Ectodermal cell (in vitro differentiated cells): ENCODE results near the gene BBC3.
"Not testable (repeated sequence)": the region's sequence is repeated elsewhere in the genome, so short reads cannot be mapped to it uniquely, and the experiment has no call there.

Source experiments
- H3K27ac ChIP-seq: 2 replicates; pipeline ENCODE4 v1.7.0; 2013; ENCODE audit warnings: mild to moderate bottlenecking, low read depth, low read length; ENCODE audit not compliant: insufficient read depth, poor library complexity, severe bottlenecking
- H3K27me3 ChIP-seq: 2 replicates; pipeline ENCODE4 v1.7.0; 2013; ENCODE audit warnings: mild to moderate bottlenecking, low read length; ENCODE audit not compliant: insufficient read depth, control insufficient read depth, poor library complexity, severe bottlenecking
- H3K36me3 ChIP-seq: one replicate; pipeline ENCODE4 v1.7.0; 2013; ENCODE audit warnings: low read length; ENCODE audit not compliant: control insufficient read depth, insufficient read depth
- H3K4me1 ChIP-seq: one replicate; pipeline ENCODE4 v1.7.0; 2013; ENCODE audit warnings: low read length; ENCODE audit not compliant: control insufficient read depth, insufficient read depth
- H3K4me3 ChIP-seq: 2 replicates; pipeline ENCODE4 v1.7.0; 2013; ENCODE audit warnings: low read depth, low read length, control low read depth; ENCODE audit not compliant: insufficient read depth
- H3K9me3 ChIP-seq: 2 replicates; pipeline ENCODE4 v1.7.0; 2013; ENCODE audit warnings: mild to moderate bottlenecking, low read length, moderate library complexity; ENCODE audit not compliant: control insufficient read depth
- WGBS, 2 experiments: methylation state at CpG; one replicate each; pipeline ENCODE4 v1.1.7; 2013; ENCODE audit warnings: missing lambda C conversion rate in 2 of 2; 5-methylcytosine and 5-hydroxymethylcytosine counted together

The BBC3 gene

GRCh38 chr19:47258434-47258833 lies 27.4 kb upstream of the BBC3 start:
- Histone ChIP-seq H3K27ac (no peak overlapping the region), H3K36me3 (peaks cover 29% of the 10 kb centered on the region), H3K27me3 (no peaks in the 10 kb centered on the region), H3K4me1 (peaks cover 8% of the 10 kb centered on the region), H3K9me3 (no peaks in the 10 kb centered on the region), H3K4me3 (no peak overlapping the region)
- whole genome bisulfite sequencing, 2 experiments: 93 to 95% methylated on average over 9 of the region's 9 CpGs

GRCh38 chr19:47257411-47258169 lies 26.6 kb upstream of the BBC3 start:
- peak overlapping the region; percentile 45 for H3K4me3 ChIP-seq
- WGBS, 2 experiments: 7 to 8% methylated on average over 29 of the region's 29 CpGs
- peak overlapping the region; percentile 59 for H3K27ac ChIP-seq
- peaks cover 27% of the 10 kb centered on the region for H3K36me3 ChIP-seq
- H3K9me3 ChIP-seq: no peaks in the 10 kb centered on the region
- H3K27me3 ChIP-seq: no peaks in the 10 kb centered on the region
- H3K4me1 ChIP-seq: peaks cover 8% of the 10 kb centered on the region

- H3K4me3 ChIP-seq: peak overlapping the region; percentile 63
- peaks cover 23% of the 10 kb centered on the region for H3K36me3 ChIP-seq
- 0 to 1% methylated on average over 52 of the region's 52 CpGs for WGBS, 2 experiments
Measured at GRCh38 chr19:47256693-47257410, 25.9 kb upstream of the BBC3 start.

GRCh38 chr19:47255879-47256692 lies 25.1 kb upstream of the BBC3 start, which contains the start of gene CCDC9:
Gene CCDC9 (plus strand): TSS chr19:47256525. CDS start chr19:47258401, 1,876 bp downstream.
- Histone ChIP-seq H3K27me3 (no peaks in the 10 kb centered on the region), H3K4me3 (peak within 1 kb of the TSS; percentile 63), H3K36me3 (peaks cover 19% of the 10 kb centered on the region), H3K4me1 (peaks cover 8% of the 10 kb centered on the region), H3K9me3 (no peaks in the 10 kb centered on the region), H3K27ac (peak within 1 kb of the TSS; percentile 79)
- 29% methylated on average over 60 of the region's 60 CpGs for WGBS, 2 experiments

More at GRCh38 chr19:47256693-47257410, 25.9 kb upstream of the BBC3 start:
- H3K27ac ChIP-seq: peak overlapping the region; percentile 79
- H3K4me1 ChIP-seq: peaks cover 8% of the 10 kb centered on the region
- no peaks in the 10 kb centered on the region for H3K27me3 ChIP-seq
- H3K9me3 ChIP-seq: no peaks in the 10 kb centered on the region

- Histone ChIP-seq H3K36me3 (no peaks in the 10 kb centered on the region), H3K27ac (no peak overlapping the region), H3K4me3 (no peak overlapping the region), H3K4me1 (peaks cover 8% of the 10 kb centered on the region), H3K9me3 (no peaks in the 10 kb centered on the region), H3K27me3 (no peaks in the 10 kb centered on the region)
- WGBS, 2 experiments: 90 to 95% methylated on average over 4 of the region's 5 CpGs
Measured at GRCh38 chr19:47253970-47254369, 23.0 kb upstream of the BBC3 start.

DNA sequence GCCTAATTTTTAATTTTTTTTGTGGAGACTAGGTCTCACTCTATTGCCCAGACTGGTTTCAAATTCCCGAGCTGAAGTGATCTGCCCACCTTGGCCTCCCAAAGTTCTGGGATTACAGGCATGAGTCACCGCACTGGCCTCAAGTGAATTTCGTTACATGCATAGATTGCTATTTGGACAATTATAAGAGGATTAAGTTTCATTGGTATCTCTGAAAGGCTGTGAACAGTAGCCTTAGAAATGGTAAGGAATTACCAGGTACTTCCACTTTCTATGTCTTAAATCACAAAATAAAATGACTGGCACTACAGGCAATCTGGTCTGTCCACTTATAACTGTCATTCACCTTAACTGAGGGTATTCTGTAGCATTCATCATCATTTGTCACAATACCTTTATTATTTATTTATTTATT lies 22.5 kb upstream of the BBC3 start:
- Histone ChIP-seq H3K9me3 (no peaks in the 10 kb centered on the region), H3K27me3 (no peaks in the 10 kb centered on the region), H3K27ac (no peak overlapping the region), H3K4me1 (peaks cover 8% of the 10 kb centered on the region), H3K4me3 (no peak overlapping the region), H3K36me3 (no peaks in the 10 kb centered on the region)
- WGBS, 2 experiments: 90% methylated on average over 3 of the region's 3 CpGs

GRCh38 chr19:47253016-47253415 lies 22.0 kb upstream of the BBC3 start:
- not testable (repeated sequence) for H3K4me1 ChIP-seq, H3K36me3 ChIP-seq, H3K9me3 ChIP-seq, H3K4me3 ChIP-seq, H3K27me3 ChIP-seq, H3K27ac ChIP-seq
- 83 to 91% methylated on average over 8 of the region's 8 CpGs for WGBS, 2 experiments

DNA sequence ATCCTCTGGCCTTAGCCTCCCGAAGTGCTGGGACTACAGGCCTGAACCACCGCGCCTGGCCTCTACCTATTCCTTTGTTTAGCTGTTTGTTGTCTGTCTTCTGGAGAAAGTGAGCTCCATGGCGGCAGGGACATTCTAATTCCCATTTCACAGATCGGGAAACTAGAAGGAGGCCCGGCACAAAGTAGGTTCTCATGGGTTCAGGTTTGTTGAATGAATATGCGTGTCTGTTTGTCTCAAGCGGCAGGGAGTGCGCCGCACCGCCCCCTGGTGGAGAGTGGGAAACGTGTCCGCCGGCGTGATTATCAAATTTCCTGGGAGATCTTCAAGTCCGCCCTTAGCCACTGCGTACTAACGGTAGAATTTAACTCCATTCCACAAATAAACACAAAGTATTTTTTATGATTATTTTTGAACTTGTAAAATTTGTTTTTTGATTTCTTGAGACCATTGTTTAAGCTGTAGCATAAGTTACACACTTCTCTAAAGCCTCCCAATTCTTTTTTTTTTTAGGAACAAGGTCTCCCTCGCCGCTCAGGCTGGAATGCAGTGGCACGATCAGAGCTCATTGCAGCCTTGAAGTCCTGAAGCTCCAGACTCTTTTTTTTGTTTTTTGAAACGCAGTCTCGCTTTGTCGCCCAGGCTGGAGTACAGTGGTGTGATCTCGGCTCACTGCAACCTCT lies 16.4 kb upstream of the BBC3 start:
- no peak overlapping the region for H3K4me3 ChIP-seq
- no peaks in the 10 kb centered on the region for H3K4me1 ChIP-seq
- 49% methylated on average over 23 of the region's 25 CpGs for WGBS, 2 experiments
- no peaks in the 10 kb centered on the region for H3K9me3 ChIP-seq
- no peaks in the 10 kb centered on the region for H3K36me3 ChIP-seq
- H3K27ac ChIP-seq: no peak overlapping the region
- peaks cover 13% of the 10 kb centered on the region for H3K27me3 ChIP-seq

GRCh38 chr19:47243776-47244547 lies 13.0 kb upstream of the BBC3 start:
- Histone ChIP-seq H3K9me3 (no peaks in the 10 kb centered on the region), H3K36me3 (no peaks in the 10 kb centered on the region), H3K27me3 (peaks cover 48% of the 10 kb centered on the region), H3K4me1 (peaks cover 6% of the 10 kb centered on the region), H3K4me3 (peak overlapping the region; percentile 34), H3K27ac (peak overlapping the region; percentile 90)
- WGBS, 2 experiments: 1 to 2% methylated on average over 46 of the region's 46 CpGs
